Activated CD8-positive, alpha-beta memory T cell treated with anti-CD3 and anti-CD28 coated beads, Interleukin-2, amount 10 ng/mL, durations not matched to agents 7 days and 5 days (primary cell): ENCODE measurements around the gene PAK5. TPM values are rescaled to one million over a fixed set of nuclear protein-coding genes. Genes with fewer than 3 reads are reported as not detected.

Source experiments
- ATAC-seq: fragments of 150-1000 bp; cut with Tn5 transposase; one replicate; pipeline ENCODE4 v1.10.0; 2021; ENCODE audit warnings: moderate library complexity
- CTCF ChIA-PET: fragments of 350-600 bp; sonication (Branson Sonifier 250); formaldehyde crosslinking; loops from one replicate; lab custom pipeline; 2021; ENCODE audit warnings: antibody characterized with exemption; lab: Charles Lee
- DNase-seq: peaks from one replicate; pipeline ENCODE4 v3.0.0-alpha.2; 2020
- H3K27ac Mint-ChIP-seq: one replicate; pipeline ENCODE4 v1.8.0; 2021; ENCODE audit warnings: mild to moderate bottlenecking, mixed read lengths
- H3K27me3 Mint-ChIP-seq: one replicate; pipeline ENCODE4 v1.8.0; 2021; ENCODE audit warnings: mixed read lengths
- H3K36me3 Mint-ChIP-seq: one replicate; pipeline ENCODE4 v1.8.0; 2021; ENCODE audit warnings: mild to moderate bottlenecking, mixed read lengths
- H3K4me1 Mint-ChIP-seq: one replicate; pipeline ENCODE4 v1.8.0; 2021; ENCODE audit warnings: mixed read lengths
- H3K4me3 Mint-ChIP-seq: one replicate; pipeline ENCODE4 v1.8.0; 2021; ENCODE audit warnings: mild to moderate bottlenecking, moderate library complexity, mixed read lengths
- H3K9me3 Mint-ChIP-seq: one replicate; pipeline ENCODE4 v1.8.0; 2022; ENCODE audit warnings: low read depth, mixed read lengths
- total RNA-seq, 2 experiments: library from RNA; stranded (reverse); gene quantifications; one replicate each; pipeline ENCODE4 v1.2.3, GENCODE V29; 2021

Gene PAK5
- total RNA-seq, 2 experiments from 2014 or later = not detected

DNA sequence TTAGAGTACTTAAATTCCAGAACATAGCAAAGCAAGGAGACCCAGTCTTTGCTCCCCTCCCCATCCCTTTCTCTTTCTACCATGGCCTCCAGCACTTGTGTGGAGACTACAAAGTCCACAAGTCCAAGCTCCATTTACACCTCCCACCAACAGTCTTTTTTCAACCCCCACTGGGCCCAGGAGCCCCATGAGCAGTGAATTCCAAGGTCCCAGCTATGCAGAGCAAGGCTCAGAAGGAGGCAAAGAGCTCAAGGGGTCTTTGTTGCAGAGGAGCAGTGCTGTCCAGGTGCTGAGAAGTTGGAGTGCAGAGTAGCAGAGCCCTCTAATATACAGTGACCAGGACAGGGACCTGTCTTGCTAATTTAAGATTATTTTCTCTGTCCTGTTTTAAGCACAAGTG lies 9.0 kb downstream of the PAK5 start:
- CTCF ChIA-PET = no interaction called here
- no peak for DNase-seq
- Mint-ChIP-seq H3K4me3 (no peak overlapping the region), H3K9me3 (no peaks in the 10 kb centered on the region), H3K27ac (no peak overlapping the region), H3K4me1 (no peaks in the 10 kb centered on the region), H3K27me3 (no peaks in the 10 kb centered on the region), H3K36me3 (no peaks in the 10 kb centered on the region)
- ATAC-seq = no peak

DNA sequence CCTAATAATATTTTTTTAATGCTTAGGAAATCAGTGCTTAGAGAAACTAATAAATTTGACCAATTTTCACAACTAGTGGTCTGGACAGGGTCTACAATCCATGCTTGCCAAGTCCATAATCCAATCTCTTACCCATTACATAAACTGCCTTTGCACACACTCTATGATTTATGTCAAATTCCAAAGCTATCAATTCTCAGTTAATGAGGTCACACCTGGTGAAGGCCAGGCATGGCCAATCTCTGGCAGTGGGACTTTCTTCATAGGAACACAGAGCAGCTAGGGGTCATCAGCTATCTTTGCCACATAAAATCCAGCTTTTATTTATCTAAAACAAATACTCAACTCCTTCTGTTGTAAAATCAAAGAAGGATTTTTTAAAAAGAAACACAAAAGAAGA lies 21.2 kb downstream of the PAK5 start:
- no peak for DNase-seq
- no peak for ATAC-seq
- Mint-ChIP-seq H3K27ac (no peak overlapping the region), H3K4me1 (no peaks in the 10 kb centered on the region), H3K9me3 (no peaks in the 10 kb centered on the region), H3K27me3 (no peaks in the 10 kb centered on the region), H3K36me3 (no peaks in the 10 kb centered on the region), H3K4me3 (no peak overlapping the region)
- CTCF ChIA-PET = no interaction called here

DNA sequence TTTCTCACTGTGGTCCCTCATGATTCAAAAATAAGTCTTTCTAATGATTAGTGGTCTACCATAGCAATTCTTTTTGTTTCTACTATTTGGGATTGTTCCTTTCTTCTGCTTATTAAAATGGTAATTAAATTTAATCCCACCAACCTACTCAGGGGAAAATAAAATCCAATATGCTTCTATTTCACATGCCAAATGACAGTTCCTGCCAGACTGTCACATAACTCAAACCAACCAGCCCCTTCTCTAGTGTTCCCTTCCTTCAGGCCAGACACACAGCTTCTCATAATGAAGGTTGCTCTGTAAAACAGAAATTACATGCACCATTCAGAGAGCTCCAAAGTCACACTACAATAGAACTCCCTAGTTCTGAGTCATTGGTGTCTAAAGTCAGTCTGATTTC lies 23.2 kb downstream of the PAK5 start:
- Mint-ChIP-seq H3K4me1 (no peaks in the 10 kb centered on the region), H3K9me3 (no peaks in the 10 kb centered on the region), H3K27ac (no peak overlapping the region), H3K36me3 (no peaks in the 10 kb centered on the region), H3K27me3 (no peaks in the 10 kb centered on the region), H3K4me3 (no peak overlapping the region)
- CTCF ChIA-PET = no interaction called here
- no peak for ATAC-seq
- no peak for DNase-seq

DNA sequence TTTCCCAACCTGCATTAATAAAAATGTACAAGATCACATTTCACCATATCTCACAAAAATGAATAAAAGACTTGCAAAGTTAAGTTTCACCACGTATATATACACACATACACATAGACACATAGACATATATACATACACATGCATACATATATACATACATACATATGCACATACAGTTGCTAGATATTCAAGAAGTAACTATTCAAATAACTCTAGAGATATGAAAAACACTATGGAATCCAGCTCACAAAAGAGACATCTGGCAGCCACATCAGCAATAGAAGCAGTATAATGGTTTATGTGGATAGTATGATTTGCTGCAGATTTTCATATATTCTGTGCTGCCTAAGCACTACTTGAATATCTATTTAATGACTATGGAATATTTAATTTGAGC lies 28.1 kb downstream of the PAK5 start:
- Mint-ChIP-seq H3K4me3 (no peak overlapping the region), H3K4me1 (no peaks in the 10 kb centered on the region), H3K9me3 (peaks cover under 1% of the 10 kb centered on the region), H3K27me3 (no peaks in the 10 kb centered on the region), H3K36me3 (no peaks in the 10 kb centered on the region), H3K27ac (no peak overlapping the region)
- ATAC-seq (no peak), DNase-seq (no peak)
- CTCF ChIA-PET = no interaction called here

DNA sequence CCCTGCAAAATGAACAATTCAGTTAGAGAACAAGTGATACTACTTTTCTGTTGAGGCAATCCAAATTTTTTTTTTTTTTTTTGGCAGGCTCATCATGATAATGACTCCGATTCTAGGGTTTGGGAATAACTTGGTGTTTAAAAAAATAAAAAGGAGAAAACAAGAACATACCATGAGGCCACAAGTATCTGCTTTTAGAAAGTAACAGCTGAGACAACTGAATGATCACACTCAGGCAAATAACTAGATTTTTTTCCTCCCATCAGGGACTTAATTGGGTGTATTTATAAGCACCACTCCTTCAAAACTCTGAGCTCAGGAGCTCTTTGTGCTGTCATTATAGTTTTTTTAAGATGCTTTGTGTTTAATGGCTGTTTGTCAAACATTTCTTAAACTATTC lies 29.6 kb downstream of the PAK5 start:
- H3K4me3 Mint-ChIP-seq = no peak overlapping the region
- CTCF ChIA-PET = no interaction called here

DNA sequence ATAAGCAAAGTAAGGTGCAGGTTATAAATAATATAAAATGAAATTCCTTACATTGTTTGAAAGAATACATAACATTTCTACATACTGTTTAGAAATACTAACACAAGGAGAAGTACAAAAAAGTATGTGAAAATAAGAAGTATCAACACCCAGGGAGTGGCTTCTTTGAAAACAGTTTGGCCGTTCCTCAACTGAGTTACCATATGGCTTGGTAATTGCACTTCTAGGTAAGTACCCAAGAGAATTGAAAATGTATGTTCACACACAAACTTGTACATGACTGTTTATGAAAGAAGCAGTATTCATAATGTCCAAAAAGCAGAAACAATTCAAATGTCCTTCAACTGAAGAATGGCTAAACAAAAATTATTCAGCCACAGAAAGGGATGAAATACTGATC lies 30.7 kb downstream of the PAK5 start:
- no peak overlapping the region for H3K27ac Mint-ChIP-seq
- no peaks in the 10 kb centered on the region for H3K4me1 Mint-ChIP-seq
- peaks cover 2% of the 10 kb centered on the region for H3K9me3 Mint-ChIP-seq
- DNase-seq (no peak), ATAC-seq (no peak)
- no peaks in the 10 kb centered on the region for H3K36me3 Mint-ChIP-seq
- CTCF ChIA-PET = no interaction called here
- H3K4me3 Mint-ChIP-seq = no peak overlapping the region
- no peaks in the 10 kb centered on the region for H3K27me3 Mint-ChIP-seq

More for the DNA sequence above, 29.6 kb downstream of the PAK5 start:
- no peaks in the 10 kb centered on the region for H3K36me3 Mint-ChIP-seq
- no peaks in the 10 kb centered on the region for H3K4me1 Mint-ChIP-seq
- peaks cover 2% of the 10 kb centered on the region for H3K9me3 Mint-ChIP-seq
- no peak overlapping the region for H3K27ac Mint-ChIP-seq
- H3K27me3 Mint-ChIP-seq = no peaks in the 10 kb centered on the region
- no peak for ATAC-seq
- no peak for DNase-seq

DNA sequence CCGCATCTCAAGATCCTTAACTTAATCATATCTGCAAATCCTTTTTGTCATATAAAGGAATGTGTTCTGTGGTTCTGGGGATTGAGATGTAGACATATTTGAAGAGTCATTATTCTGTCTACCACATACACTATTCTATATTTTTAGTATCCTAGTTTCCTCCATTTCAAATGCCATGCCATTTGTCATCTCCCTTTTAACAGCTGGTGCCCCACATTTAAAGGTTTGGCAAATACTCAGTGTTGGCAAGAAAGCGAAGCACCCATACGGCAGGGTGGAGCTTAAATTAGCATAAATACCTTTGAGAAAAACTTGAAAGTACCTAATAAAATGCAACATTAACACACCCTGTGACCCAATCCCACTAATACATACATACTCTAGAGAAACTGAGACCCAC lies 31.7 kb downstream of the PAK5 start:
- H3K27ac Mint-ChIP-seq = no peak overlapping the region
- H3K4me1 Mint-ChIP-seq = no peaks in the 10 kb centered on the region
- no peak for ATAC-seq
- H3K4me3 Mint-ChIP-seq = no peak overlapping the region
- CTCF ChIA-PET = no interaction called here
- H3K9me3 Mint-ChIP-seq = peaks cover 2% of the 10 kb centered on the region
- DNase-seq = no peak
- H3K36me3 Mint-ChIP-seq = no peaks in the 10 kb centered on the region
- H3K27me3 Mint-ChIP-seq = no peaks in the 10 kb centered on the region

DNA sequence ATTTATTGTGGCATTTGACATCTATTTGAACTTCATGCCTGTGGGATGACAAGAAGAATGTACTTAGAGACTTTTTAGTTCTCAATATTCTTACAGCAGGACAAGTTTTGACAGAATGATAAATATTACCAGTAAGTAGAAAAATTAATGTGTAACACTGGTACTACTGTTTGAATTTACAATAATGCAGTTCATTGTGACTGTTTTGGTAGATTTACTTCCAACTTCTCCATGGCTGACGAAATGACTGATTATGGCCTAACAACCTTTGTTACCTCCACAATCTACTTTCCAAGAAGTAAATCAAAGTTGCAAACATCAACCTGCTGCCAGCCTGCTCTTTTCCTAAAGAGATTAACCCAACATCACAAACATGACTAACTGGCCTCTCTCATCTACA lies 38.5 kb downstream of the PAK5 start:
- Mint-ChIP-seq H3K4me1 (no peaks in the 10 kb centered on the region), H3K4me3 (no peak overlapping the region), H3K27ac (no peak overlapping the region), H3K36me3 (no peaks in the 10 kb centered on the region), H3K27me3 (no peaks in the 10 kb centered on the region), H3K9me3 (peaks cover 3% of the 10 kb centered on the region)
- CTCF ChIA-PET = no interaction called here
- ATAC-seq = no peak
- no peak for DNase-seq

DNA sequence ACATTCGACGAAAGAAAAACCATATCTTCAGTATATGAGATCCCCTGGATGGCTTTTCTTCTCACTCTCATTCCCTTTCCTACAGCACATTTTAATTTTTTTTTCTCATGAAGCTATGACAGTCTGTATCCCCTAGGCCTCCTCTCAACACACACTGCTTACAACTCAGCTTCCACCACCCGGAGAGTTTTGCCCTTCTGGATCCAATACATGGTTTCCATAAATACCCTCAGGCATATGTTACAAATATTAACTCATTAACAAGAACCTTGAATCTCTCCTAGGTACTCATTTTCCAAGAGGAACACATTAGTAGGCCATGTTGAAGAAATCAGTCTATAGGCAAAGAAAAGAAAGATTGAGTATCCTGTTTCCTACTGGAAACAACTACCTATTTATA lies 44.0 kb downstream of the PAK5 start:
- CTCF ChIA-PET = no interaction called here
- ATAC-seq = no peak
- peaks cover 5% of the 10 kb centered on the region for H3K9me3 Mint-ChIP-seq
- H3K27ac Mint-ChIP-seq = no peak overlapping the region
- H3K27me3 Mint-ChIP-seq = no peaks in the 10 kb centered on the region
- H3K4me3 Mint-ChIP-seq = no peak overlapping the region
- DNase-seq = no peak
- no peaks in the 10 kb centered on the region for H3K4me1 Mint-ChIP-seq
- H3K36me3 Mint-ChIP-seq = no peaks in the 10 kb centered on the region

DNA sequence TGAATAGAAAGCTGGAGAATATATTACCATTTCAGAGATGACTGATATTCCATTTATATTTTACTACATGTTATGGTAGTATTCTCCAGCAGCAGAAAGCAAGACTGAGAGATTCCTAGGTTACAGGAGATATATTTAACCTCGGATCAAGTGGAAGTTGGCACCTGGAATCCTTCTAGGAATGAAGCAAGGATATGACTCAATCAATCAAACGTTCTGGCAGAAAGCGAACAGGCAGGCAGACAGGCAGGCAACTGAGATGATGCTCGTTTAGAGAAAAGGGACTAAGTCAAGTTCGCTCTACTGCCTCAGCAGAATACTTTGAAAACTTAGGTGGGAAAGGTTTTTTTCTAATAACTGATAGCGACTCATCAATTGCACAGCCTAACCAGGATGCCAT lies 46.2 kb downstream of the PAK5 start:
- Mint-ChIP-seq H3K4me3 (no peak overlapping the region), H3K27ac (no peak overlapping the region), H3K9me3 (peaks cover 2% of the 10 kb centered on the region), H3K27me3 (no peaks in the 10 kb centered on the region), H3K36me3 (no peaks in the 10 kb centered on the region), H3K4me1 (no peaks in the 10 kb centered on the region)
- CTCF ChIA-PET = no interaction called here
- DNase-seq = no peak
- ATAC-seq = no peak

DNA sequence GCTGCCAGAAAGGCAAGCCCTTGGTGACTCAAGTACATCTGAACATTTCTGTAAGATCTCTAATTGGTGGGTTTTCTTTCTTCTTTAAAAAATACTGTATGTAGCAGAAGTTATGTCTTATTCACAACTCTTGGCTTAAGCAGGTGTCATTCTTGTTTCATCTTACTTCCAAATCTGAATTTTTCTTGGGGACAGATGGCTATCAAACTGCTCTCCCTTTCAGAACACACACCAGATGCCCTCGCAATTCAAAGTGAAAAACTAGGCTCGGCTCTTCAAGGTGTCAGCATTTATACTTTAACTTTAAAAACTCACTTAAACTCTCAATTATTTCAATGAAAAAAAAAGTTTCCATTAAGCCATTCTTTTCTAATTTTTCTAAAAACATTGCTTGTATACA lies 49.7 kb downstream of the PAK5 start:
- CTCF ChIA-PET = no interaction called here
- no peaks in the 10 kb centered on the region for H3K4me1 Mint-ChIP-seq
- no peak overlapping the region for H3K27ac Mint-ChIP-seq
- no peaks in the 10 kb centered on the region for H3K36me3 Mint-ChIP-seq
- no peaks in the 10 kb centered on the region for H3K27me3 Mint-ChIP-seq
- ATAC-seq (no peak), DNase-seq (no peak)
- H3K4me3 Mint-ChIP-seq = no peak overlapping the region
- peaks cover 2% of the 10 kb centered on the region for H3K9me3 Mint-ChIP-seq

DNA sequence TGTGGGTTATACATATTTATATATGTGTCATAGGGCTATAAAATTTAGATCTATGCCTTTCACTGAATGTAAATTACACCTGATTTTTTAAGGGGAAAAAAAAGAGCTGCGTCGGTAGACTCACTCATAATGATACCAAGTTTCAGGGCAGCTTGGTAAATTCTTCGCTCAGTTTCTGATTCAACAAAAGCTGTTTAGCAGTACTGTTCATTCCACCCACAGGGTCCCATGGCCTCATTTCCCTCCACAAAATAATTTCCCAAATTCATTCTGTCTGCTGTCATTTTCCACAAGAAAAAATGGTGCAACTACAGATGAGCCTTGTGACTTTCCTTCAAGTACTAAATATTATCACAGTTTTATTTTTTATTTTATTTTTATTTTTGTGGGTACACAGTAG lies 63.7 kb downstream of the PAK5 start:
- ATAC-seq (no peak), DNase-seq (no peak)
- Mint-ChIP-seq H3K36me3 (no peaks in the 10 kb centered on the region), H3K4me3 (no peak overlapping the region), H3K27ac (no peak overlapping the region), H3K9me3 (no peaks in the 10 kb centered on the region), H3K27me3 (no peaks in the 10 kb centered on the region), H3K4me1 (no peaks in the 10 kb centered on the region)
- CTCF ChIA-PET = no interaction called here

DNA sequence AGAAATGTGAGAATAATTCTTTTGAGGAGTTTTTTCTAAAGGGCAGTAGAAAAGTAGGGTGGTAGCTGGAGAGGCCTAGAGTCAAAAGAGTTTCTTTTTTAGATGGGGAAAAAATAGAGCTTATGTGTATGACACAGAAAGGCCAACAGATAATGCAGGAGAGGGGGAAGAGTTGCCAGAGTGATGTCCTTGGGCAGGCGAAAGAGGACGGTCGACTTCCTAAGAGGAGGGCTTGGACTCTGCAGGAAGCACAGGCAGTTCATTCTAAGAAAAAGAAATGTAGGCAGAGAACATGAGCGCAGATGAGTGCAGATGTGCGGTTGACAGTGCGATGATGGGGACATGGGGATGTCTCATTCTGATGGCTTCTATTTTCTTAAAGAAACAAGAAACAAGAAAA lies 68.9 kb downstream of the PAK5 start:
- Mint-ChIP-seq H3K9me3 (no peaks in the 10 kb centered on the region), H3K27me3 (no peaks in the 10 kb centered on the region), H3K36me3 (no peaks in the 10 kb centered on the region), H3K4me3 (no peak overlapping the region), H3K27ac (no peak overlapping the region), H3K4me1 (no peaks in the 10 kb centered on the region)
- CTCF ChIA-PET = no interaction called here
- DNase-seq = no peak
- no peak for ATAC-seq

DNA sequence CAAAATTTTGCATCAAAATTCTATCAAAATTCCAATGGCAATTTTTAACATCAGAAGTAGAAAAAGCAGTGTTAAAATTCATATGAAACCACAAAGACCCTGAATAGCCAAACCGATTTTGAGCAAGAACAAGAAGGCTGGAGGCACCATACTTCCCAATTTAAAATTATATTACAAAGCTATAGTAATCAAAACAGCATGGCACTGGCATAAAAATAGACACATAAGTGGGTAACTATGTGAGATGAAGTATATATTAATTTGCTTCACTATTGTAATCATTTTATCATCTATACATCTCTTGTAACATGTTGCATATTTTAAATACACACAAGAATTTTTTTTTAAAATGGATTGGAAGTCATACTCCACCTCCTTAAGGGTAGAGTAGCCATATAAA lies 77.4 kb downstream of the PAK5 start:
- CTCF ChIA-PET = no interaction called here
- Mint-ChIP-seq H3K36me3 (no peaks in the 10 kb centered on the region), H3K27me3 (no peaks in the 10 kb centered on the region), H3K4me1 (no peaks in the 10 kb centered on the region), H3K9me3 (peaks cover 2% of the 10 kb centered on the region), H3K27ac (no peak overlapping the region), H3K4me3 (no peak overlapping the region)
- DNase-seq (no peak), ATAC-seq (no peak)

DNA sequence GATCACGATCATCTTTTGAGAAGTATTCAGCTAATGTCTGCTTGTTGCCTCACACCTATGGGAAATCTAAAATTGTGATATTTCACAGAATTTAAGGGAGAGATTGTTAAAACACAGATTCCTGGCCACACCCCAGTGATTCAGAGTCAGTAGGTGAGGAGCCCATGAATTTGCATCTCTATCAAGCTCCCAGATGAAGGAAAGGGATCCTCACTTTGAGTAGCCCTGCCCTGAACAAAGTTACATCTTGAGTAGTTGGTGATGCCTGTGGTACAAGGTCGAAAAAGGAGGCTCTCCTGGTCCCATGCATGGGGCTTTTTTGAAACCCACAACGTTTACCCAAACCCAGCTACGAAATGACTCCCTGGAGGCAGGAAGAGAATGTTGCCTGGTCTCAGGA lies 79.5 kb downstream of the PAK5 start:
- Mint-ChIP-seq H3K4me3 (no peak overlapping the region), H3K27ac (no peak overlapping the region), H3K9me3 (peaks cover 2% of the 10 kb centered on the region), H3K36me3 (no peaks in the 10 kb centered on the region), H3K4me1 (no peaks in the 10 kb centered on the region), H3K27me3 (no peaks in the 10 kb centered on the region)
- no peak for DNase-seq
- CTCF ChIA-PET = interaction anchor here (0.6 kb wide), 1 partner anchor 40 kb away, joined by 3 read pairs; no protein-coding TSS in a partner anchor
- no peak for ATAC-seq
